ENCODE results near the gene OR2T11.
"Not testable (repeated sequence)": the region's sequence is repeated elsewhere in the genome, so short reads cannot be mapped to it uniquely, and the experiment has no call there.

DNA sequence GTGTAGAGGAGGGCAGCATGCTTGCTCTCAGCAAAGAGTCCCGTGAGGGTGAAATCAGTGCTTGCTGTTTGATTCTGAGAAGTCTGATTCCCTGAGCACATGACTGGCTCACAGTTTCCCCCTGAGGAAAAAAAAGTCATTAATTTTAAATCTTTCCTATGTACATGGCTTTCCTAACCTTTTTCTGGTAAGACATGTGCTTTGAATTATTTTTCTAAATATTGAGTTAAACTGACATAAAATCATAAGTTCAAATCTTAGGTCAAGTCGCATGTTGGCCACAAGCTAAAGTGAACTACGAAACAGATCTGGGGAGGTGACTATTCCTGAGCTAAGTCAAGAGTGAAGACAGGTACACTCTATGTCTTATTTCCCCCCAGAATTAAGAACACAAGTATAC is 60.2 kb downstream of the OR2T11 start, which contains the start of gene OR2T34:
- TF ChIP-seq CTCF (IDR thresholded peaks at IDR 0.05; ENCODE audit: low read depth, low read length, missing input control); JUND (IDR thresholded peaks at IDR 0.05); GABPA (IDR thresholded peaks at IDR 0.05 in 1 of 2, conservative IDR thresholded peaks at IDR 0.05 in 1 of 2); TAF1 (conservative IDR thresholded peaks at IDR 0.05): not testable (repeated sequence)
- TF ChIP-seq, protein P1, sequence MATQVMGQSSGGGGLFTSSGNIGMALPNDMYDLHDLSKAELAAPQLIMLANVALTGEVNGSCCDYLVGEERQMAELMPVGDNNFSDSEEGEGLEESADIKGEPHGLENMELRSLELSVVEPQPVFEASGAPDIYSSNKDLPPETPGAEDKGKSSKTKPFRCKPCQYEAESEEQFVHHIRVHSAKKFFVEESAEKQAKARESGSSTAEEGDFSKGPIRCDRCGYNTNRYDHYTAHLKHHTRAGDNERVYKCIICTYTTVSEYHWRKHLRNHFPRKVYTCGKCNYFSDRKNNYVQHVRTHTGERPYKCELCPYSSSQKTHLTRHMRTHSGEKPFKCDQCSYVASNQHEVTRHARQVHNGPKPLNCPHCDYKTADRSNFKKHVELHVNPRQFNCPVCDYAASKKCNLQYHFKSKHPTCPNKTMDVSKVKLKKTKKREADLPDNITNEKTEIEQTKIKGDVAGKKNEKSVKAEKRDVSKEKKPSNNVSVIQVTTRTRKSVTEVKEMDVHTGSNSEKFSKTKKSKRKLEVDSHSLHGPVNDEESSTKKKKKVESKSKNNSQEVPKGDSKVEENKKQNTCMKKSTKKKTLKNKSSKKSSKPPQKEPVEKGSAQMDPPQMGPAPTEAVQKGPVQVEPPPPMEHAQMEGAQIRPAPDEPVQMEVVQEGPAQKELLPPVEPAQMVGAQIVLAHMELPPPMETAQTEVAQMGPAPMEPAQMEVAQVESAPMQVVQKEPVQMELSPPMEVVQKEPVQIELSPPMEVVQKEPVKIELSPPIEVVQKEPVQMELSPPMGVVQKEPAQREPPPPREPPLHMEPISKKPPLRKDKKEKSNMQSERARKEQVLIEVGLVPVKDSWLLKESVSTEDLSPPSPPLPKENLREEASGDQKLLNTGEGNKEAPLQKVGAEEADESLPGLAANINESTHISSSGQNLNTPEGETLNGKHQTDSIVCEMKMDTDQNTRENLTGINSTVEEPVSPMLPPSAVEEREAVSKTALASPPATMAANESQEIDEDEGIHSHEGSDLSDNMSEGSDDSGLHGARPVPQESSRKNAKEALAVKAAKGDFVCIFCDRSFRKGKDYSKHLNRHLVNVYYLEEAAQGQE (IDR thresholded peaks at IDR 0.05): not testable (repeated sequence)
